Thyroid gland (tissue), 4 donors: ENCODE measurements around the gene UPB1.

ENCODE experiments used
- POLR2A ChIP-seq, 2 donors: fragments of 450-650 bp; IDR thresholded peaks; one replicate each; pipeline ENCODE4 v1.6.1; 2017; ENCODE audit warnings: antibody characterized with exemption in 2 of 2, mild to moderate bottlenecking in 2 of 2, moderate library complexity in 1 of 2
- TF ChIP-seq, protein P1 (sequence below), 6 experiments: fragments of 200-600 bp in 3 of 6; fragments of 450-650 bp in 3 of 6; sonication (generic) in 3 of 6; IDR thresholded peaks; one replicate each; pipeline ENCODE4 v1.5.1; 2016 to 2019; ENCODE audit warnings: antibody characterized with exemption in 6 of 6, mild to moderate bottlenecking in 2 of 6, inconsistent platforms in 1 of 6, moderate library complexity in 1 of 6

DNA sequence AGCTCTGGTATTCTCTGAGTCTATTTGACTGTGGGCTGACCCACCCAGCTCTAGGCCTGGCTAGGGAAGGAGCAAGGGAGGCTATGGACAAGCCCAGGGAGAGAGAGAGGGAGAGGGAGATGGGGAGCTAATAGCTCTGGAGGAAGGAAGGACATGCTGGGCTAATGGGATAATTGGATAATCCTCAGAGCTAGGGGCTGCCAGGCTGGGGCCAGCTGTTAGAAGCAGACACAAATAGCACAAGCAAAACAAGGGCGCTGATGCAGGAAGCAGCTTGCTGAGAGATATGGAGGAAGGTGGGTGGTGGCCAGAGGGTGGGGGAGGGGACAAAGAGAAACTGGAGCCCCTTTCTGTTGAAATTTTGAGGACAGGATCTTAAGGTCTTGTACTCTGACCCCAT is 44.5 kb upstream of the UPB1 start:
- TF ChIP-seq, protein P1, sequence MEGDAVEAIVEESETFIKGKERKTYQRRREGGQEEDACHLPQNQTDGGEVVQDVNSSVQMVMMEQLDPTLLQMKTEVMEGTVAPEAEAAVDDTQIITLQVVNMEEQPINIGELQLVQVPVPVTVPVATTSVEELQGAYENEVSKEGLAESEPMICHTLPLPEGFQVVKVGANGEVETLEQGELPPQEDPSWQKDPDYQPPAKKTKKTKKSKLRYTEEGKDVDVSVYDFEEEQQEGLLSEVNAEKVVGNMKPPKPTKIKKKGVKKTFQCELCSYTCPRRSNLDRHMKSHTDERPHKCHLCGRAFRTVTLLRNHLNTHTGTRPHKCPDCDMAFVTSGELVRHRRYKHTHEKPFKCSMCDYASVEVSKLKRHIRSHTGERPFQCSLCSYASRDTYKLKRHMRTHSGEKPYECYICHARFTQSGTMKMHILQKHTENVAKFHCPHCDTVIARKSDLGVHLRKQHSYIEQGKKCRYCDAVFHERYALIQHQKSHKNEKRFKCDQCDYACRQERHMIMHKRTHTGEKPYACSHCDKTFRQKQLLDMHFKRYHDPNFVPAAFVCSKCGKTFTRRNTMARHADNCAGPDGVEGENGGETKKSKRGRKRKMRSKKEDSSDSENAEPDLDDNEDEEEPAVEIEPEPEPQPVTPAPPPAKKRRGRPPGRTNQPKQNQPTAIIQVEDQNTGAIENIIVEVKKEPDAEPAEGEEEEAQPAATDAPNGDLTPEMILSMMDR (IDR thresholded peaks at IDR 0.05) = no peak
- TF ChIP-seq POLR2A (IDR thresholded peaks at IDR 0.05) = no peak
